ENCODE results near the gene XIRP1. TPM values are rescaled to one million over a fixed set of nuclear protein-coding genes. Genes with fewer than 3 reads are reported as not detected.

XIRP1 gene
- total RNA-seq, 1 experiment from 2014 or later = not detected

DNA sequence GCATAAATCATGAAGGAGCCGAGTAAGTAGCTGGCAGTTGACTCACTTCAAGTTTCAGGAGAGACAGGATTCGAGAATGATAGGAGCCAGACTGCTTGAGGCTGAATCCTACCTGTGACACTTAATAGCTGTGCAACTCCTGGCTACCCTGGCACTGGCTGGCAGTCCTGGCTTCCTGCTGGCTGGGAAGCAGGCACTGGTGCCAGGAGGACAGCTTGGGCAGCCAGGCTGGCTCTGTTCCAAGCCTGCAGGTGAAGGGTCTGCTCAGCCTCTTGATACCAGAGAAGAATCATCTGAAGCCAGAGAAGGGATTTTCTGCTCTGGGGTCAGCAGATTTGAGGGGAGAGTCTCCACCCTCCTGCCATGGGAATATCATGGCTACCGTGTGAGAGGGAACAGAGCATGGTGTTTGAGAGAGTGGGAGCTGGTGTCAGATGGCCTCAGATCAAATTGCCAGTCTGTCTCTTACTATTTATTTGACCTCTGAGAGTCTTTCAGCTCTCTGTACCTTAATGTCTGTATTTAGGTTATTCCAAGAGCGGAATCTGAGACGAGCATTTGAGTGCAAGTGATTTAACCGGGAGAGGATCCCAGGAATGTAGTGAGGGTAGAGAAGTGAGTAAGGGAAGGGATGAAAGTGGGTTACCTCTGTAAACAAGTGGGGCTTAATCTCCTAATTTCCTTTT, 4.4 kb upstream of the XIRP1 start:
- Histone ChIP-seq H3K36me3 (replicated peaks; ENCODE audit: control insufficient read depth, insufficient read depth, low read length) (no peaks in the 10 kb centered on the region), H3K4me3 (ENCODE audit: insufficient read depth, low read depth, low read length) (no peak overlapping the region), H3K27me3 (ENCODE audit: control insufficient read depth, insufficient read depth, low read length) (no peaks in the 10 kb centered on the region)
- DNase-seq = peak; percentile 42

DNA sequence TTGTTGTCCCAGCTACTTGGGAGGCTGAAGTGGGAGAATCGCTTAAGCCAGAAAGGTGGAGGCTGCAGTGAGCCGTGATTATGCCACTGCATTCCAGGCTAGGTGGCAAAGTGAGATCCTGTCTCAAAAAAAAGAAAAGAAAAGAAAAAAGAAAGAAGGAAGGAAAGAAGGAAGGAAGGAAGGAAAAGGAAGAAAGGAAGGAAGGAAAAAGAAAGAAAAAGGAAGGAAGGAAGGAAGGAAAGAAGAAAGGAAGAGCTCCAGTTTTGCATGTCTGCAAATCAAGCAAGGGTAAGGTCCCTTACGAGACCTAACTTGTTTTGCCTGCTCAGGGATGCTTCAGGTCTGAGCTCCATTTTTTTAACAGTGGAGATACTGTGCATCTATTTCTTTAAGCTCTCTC, 3.6 kb upstream of the XIRP1 start:
- Histone ChIP-seq H3K27me3 (ENCODE audit: control insufficient read depth, insufficient read depth, low read length) (no peaks in the 10 kb centered on the region), H3K36me3 (replicated peaks; ENCODE audit: control insufficient read depth, insufficient read depth, low read length) (no peaks in the 10 kb centered on the region), H3K4me3 (ENCODE audit: insufficient read depth, low read depth, low read length) (no peak overlapping the region)
- no peak for DNase-seq

DNA sequence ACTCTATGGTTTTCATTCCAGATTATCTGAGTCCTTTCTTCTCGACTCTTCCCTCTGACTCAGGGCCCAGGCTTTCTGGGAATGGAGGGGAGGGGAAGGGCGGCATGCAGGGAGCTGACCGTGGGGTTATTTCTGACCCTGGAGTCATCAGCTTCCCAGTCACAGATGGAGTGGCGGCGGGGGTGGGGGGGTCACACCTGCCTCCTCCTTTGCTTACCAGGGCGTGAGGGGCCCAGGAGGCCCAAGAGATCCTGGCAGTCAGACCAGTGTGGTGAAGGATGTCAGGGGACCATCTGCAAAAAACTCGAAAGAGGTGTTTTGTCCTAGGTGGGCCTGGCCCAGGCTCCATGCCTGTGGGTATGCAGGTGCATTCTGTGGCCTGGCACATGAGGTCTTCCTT, 996 bp upstream of the XIRP1 start:
- no peak for DNase-seq
- H3K36me3 ChIP-seq (replicated peaks; ENCODE audit: control insufficient read depth, insufficient read depth, low read length) = no peaks in the 10 kb centered on the region
- no peak overlapping the region for H3K4me3 ChIP-seq (ENCODE audit: insufficient read depth, low read depth, low read length)
- H3K27me3 ChIP-seq (ENCODE audit: control insufficient read depth, insufficient read depth, low read length) = no peaks in the 10 kb centered on the region

DNA sequence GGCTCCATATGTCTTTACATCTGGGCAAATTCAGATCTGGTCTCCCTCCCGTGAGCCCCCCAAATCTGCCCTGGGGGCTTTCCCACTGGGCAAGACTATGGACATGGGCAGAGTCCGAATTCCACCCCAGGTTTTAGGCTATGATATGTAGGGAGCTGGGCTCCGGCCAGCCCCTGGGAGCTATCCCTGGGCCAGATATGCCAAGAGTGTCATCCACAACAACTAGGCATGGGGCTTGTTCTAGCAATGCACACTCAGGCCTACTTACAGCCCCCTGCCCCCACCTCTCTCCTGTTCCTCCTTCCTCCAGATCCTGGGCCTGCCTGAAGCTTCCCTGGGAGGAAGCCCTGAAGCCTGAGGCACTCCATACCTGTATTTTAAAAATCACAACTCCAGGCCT, 622 bp downstream of the XIRP1 start:
- DNase-seq = no peak
- Histone ChIP-seq H3K36me3 (replicated peaks; ENCODE audit: control insufficient read depth, insufficient read depth, low read length) (no peaks in the 10 kb centered on the region), H3K27me3 (ENCODE audit: control insufficient read depth, insufficient read depth, low read length) (no peaks in the 10 kb centered on the region), H3K4me3 (ENCODE audit: insufficient read depth, low read depth, low read length) (no peak overlapping the region)

DNA sequence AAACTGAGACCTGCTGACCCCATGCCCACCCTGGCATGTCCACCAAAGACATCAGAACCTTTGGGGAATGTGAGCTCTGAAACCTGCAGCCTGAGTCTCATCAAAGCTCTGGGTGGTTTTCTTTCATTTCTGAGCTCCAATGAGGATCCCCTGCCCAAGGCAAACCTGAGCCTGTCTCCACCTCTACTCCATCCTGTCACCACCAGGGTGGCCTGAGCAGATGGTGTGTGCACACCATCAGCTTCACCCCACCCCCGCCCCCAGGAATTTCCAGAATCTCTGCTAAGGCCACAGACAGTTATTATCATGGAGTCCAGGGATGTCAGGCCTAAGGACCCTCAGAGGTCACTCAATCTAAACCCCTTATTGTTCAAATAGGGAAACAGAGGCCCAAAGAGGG, 1.3 kb downstream of the XIRP1 start:
- DNase-seq = peak; percentile 66
- Histone ChIP-seq H3K4me3 (ENCODE audit: insufficient read depth, low read depth, low read length) (no peak overlapping the region), H3K27me3 (ENCODE audit: control insufficient read depth, insufficient read depth, low read length) (no peaks in the 10 kb centered on the region), H3K36me3 (replicated peaks; ENCODE audit: control insufficient read depth, insufficient read depth, low read length) (no peaks in the 10 kb centered on the region)

DNA sequence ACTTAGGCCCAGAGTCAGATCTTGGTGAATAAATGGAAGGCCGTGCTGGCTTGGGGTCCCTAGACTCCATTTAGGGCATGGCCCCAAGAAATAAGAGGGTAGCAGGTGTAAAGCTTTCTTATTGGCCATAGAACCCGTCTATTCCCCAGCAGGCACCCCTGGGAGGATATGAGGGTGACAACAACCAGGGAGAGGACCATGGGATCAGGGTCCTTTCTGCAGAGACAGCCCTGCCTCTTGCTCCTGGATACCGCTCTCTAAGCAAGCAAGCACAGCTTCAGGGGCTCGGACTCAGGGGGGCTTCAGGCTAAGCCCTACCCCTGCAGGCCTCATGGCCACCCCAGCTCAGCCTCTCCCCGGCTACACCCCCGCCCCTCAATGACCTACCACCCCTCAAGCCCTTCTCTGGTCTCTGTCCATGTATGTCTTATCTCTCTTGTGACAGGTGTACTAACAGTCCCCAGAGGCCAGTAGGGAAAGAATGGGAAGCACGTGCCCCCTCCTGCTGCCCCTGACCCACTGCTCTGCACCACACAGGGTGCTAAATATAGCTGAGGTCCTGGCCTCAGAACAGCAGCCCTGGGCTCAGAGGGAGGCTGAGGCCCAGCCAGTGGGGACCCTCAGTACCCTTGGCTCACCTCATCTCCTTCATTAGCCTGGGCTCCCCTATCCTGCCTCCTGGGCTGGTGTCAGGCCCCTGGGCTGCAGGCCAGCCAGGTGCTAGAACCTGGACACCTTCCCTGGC, 1.9 kb downstream of the XIRP1 start:
- no peak overlapping the region for H3K4me3 ChIP-seq (ENCODE audit: insufficient read depth, low read depth, low read length)
- H3K36me3 ChIP-seq (replicated peaks; ENCODE audit: control insufficient read depth, insufficient read depth, low read length) = no peaks in the 10 kb centered on the region
- no peak for DNase-seq
- no peaks in the 10 kb centered on the region for H3K27me3 ChIP-seq (ENCODE audit: control insufficient read depth, insufficient read depth, low read length)

DNA sequence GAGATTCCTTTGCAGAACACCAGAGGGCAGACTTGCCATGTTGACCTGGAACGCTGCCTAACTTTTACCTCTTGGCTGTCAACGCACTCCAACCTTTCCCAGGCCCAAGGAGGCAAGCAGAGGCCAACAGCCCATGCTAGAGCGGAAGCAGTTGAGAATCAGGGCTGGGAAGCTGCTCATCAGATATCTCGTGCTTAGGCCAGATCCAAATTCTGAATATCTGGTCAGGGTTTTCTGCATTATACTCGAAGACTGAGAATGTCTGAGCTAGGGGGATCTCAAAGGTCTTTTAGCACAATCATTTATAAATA, 2.5 kb downstream of the XIRP1 start:
- Histone ChIP-seq H3K36me3 (replicated peaks; ENCODE audit: control insufficient read depth, insufficient read depth, low read length) (no peaks in the 10 kb centered on the region), H3K4me3 (ENCODE audit: insufficient read depth, low read depth, low read length) (no peak overlapping the region), H3K27me3 (ENCODE audit: control insufficient read depth, insufficient read depth, low read length) (no peaks in the 10 kb centered on the region)
- peak; percentile 92 for DNase-seq

DNA sequence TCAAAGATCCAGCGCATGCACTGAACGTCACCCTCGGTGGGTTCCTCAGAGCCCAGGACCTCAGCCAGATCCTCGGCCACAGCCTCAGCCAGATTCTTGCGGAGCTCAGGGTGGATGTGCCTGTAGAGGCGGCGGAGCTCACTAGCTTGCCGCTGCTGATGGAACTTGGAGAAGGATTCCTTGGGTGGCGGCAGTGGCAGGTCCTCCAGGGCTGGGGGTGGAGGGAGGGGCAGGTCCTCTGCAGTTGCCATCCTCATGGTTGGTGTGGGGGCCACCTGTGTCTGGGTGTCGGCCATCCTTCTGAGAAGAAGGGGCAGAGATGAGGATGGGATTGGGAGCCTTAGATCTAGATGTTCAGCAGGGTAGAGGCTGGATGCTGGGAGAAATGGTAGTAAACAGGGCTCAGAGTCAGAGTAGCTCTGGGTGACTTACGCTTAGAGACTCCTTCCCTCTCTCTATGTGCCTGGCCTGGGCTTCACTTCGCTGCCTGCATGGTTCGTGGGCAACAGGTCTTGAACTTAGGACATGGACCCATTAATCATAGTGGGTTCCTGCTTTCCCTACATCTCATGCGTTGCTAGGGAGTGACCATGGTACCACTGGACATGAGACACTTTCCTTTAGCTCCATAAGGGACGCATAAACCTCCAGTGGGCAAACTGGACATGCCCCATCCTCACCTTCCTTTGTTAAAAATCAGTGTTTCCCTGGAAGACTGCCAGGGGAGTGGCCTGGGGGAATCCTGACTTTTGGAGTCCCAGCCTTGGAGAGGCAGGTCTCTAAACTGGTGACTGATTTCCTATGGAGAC, 3.0 kb downstream of the XIRP1 start:
- no peaks in the 10 kb centered on the region for H3K36me3 ChIP-seq (replicated peaks; ENCODE audit: control insufficient read depth, insufficient read depth, low read length)
- H3K4me3 ChIP-seq (ENCODE audit: insufficient read depth, low read depth, low read length) = no peak overlapping the region
- no peaks in the 10 kb centered on the region for H3K27me3 ChIP-seq (ENCODE audit: control insufficient read depth, insufficient read depth, low read length)
- no peak for DNase-seq

DNA sequence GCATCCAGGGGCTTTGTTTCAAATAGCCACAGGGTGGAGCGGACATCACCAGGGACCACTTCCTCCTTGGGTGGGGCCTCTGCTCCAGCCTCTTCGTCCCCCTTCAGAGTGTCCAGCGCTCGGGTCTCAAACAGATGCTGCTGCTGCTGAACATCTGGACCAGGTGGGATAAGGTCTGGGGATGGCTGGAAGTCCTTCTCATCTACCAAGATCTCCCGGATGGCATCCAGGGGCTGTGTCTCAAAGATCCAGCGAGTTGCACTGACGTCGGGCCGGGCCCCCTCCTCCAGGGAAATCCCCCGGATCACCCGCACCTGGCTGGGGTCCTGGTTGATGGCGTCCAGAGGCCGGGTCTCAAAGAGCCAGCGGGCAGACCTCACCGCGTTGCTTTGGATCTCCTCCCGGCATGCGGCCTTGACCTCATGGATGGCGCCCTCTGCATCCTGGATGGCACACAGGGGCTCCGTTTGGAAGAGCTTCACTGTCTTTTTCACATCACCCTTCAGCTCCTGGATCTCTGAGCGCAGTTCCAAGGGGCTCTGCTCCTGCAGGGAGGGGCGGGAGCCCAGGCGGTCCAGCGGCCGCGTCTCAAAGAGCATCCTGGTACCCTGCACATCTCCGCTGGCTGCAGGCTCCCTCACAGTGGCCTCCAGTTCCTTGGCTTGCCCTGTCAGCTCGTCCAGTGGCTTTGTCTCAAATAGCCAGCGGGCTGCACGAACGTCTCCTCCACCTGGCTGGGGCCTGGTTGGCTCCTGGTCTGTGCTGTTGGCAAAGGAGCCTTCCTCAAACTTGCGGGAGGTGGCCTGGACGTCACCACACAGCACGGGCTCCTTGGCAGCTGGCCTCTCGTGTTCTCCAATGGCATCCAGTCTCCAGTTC, 3.9 kb downstream of the XIRP1 start:
- DNase-seq = peak; percentile 51
- Histone ChIP-seq H3K36me3 (replicated peaks; ENCODE audit: control insufficient read depth, insufficient read depth, low read length) (no peaks in the 10 kb centered on the region), H3K27me3 (ENCODE audit: control insufficient read depth, insufficient read depth, low read length) (no peaks in the 10 kb centered on the region), H3K4me3 (ENCODE audit: insufficient read depth, low read depth, low read length) (no peak overlapping the region)

DNA sequence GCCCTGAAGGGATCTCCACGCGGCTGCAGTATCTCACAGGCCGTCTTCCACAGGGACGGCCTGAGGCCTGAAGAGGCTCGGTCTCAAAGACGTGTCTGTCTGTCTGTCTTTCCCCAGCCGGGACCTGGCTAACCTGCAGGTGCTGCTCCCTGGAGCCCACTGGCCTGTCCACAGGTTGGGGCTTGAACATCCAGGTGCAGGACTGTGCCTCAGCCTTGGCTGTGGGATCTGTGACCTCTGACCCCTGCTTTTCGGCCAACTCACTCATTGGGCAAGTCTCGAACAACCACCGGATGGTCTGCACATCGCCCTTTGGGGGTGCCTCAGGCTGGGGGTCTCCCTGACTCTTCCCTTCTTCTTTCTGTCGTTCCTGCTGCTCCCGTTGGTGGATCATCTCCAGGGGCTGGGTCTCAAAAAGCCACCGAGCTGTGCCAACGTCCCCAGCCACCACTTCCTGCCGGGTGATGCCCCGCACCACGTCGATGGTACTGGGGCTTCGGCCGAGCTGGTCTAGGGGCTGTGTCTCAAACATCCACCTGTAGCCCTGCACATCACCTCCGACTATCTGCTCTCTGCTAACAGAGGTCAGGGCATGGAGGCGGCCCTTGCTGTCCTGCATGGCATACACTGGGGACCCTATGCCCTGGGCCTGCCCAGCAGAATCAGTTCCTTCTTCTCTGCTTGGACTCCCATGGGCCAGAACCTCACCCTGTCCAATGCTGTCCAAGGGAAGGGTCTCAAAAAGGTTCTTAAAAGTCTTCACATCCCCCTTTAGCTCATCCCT, 4.8 kb downstream of the XIRP1 start:
- no peak for DNase-seq
- Histone ChIP-seq H3K4me3 (ENCODE audit: insufficient read depth, low read depth, low read length) (no peak overlapping the region), H3K27me3 (ENCODE audit: control insufficient read depth, insufficient read depth, low read length) (no peaks in the 10 kb centered on the region), H3K36me3 (replicated peaks; ENCODE audit: control insufficient read depth, insufficient read depth, low read length) (no peaks in the 10 kb centered on the region)

DNA sequence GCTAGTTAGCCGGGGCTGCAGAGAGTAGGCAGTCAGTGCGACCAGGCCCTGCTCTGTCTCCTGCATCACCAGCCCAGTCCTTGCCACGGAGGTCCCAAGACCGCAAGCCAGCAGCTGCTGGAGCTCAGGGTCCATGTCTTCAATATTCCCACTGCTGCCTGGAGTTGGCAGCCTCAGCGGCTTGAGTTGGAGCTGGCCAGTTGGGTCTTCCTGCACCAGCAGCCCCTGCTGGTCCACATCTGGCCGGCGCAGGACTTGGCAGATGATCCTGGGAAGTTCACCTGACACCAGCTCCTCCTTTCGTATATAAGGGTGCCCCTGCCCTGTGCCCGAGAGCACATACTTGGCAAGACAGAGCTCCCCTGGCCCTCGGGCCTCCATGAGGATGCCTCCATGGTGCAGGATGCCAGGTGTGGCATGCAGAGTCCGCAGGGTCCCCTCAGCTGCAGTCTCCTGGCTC, 5.7 kb downstream of the XIRP1 start:
- Histone ChIP-seq H3K27me3 (ENCODE audit: control insufficient read depth, insufficient read depth, low read length) (no peaks in the 10 kb centered on the region), H3K36me3 (replicated peaks; ENCODE audit: control insufficient read depth, insufficient read depth, low read length) (no peaks in the 10 kb centered on the region), H3K4me3 (ENCODE audit: insufficient read depth, low read depth, low read length) (no peak overlapping the region)
- DNase-seq = peak; percentile 47

DNA sequence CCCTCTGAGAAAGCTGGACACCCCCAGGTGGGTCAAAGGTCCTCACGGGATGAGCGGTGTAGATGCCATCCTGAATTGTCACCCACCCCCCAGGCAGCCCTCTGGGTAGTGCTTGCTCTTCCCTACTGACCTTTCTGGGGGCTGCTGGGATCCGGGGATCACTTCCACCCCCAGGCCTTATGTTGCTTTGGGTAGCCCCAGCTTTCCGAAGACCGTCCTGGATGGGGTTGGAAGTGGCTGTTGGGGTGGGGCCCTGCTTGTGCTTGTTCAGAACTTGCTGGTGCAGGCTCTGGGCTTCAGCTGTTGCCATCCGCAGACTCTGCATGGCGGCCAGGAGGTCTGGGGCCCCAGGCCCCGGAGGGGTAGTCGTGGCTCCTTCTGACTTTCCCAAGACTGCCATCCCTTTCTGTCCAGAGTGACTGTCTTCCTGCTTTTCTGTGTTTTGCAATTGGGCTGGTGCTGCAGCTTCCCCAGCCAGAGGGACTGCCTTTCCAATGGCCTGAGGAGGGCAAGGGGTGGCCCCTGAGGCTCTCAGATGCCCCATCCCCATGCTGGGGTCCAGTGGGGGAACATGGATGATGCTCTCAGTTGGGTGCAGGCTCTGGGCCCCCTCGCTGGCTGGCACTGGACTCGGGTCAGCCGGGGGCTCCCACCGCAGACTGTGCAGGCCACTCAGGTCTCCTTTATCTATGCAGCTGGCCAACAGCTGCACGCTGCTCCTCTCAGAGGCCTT, 6.3 kb downstream of the XIRP1 start:
- Histone ChIP-seq H3K36me3 (replicated peaks; ENCODE audit: control insufficient read depth, insufficient read depth, low read length) (no peaks in the 10 kb centered on the region), H3K4me3 (ENCODE audit: insufficient read depth, low read depth, low read length) (no peak overlapping the region)

DNA sequence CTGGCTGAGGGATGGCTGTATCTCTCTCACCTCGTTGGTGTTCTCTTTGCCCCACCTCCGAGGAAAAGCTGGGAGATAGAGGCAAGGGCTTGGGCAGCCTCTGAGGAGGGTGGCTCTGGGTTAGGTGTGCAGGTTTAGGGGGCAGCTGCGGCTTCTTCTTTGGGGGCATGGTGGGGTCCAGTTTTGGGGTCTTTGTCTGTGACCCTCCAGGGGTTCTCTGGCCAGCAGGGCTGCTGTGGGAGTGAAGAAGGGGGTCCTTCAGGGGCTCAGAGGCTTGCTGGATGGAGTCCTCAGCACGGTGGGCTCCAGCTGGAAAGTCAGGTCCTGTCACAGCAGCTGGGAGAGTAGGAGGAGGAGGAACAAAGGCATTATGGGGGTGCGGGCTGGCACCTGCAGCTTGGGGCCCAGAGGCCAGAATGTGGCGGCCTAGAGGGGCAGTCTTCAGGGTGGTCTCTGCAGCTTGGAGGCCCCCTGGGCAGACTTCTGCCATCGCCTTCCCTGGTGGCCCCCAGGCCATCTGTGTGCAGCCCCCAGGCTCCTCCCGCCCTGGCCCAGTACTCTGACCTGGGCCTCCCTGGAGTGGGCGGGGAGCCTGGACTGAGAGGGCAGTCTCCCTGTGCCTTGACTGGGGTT, 7.0 kb downstream of the XIRP1 start:
- no peak for DNase-seq
- Histone ChIP-seq H3K36me3 (replicated peaks; ENCODE audit: control insufficient read depth, insufficient read depth, low read length) (no peaks in the 10 kb centered on the region), H3K27me3 (ENCODE audit: control insufficient read depth, insufficient read depth, low read length) (0 out of 2 replicates have a peak, but pooled peaks cover 1% of the 10 kb centered on the region), H3K4me3 (ENCODE audit: insufficient read depth, low read depth, low read length) (no peak overlapping the region)

More for the DNA sequence above, 6.3 kb downstream of the XIRP1 start:
- H3K27me3 ChIP-seq (ENCODE audit: control insufficient read depth, insufficient read depth, low read length) = no peaks in the 10 kb centered on the region
- peak; percentile 51 for DNase-seq

Measured in H7 (cell line).